ENCODE data around the gene GLS.

The GLS gene

DNA sequence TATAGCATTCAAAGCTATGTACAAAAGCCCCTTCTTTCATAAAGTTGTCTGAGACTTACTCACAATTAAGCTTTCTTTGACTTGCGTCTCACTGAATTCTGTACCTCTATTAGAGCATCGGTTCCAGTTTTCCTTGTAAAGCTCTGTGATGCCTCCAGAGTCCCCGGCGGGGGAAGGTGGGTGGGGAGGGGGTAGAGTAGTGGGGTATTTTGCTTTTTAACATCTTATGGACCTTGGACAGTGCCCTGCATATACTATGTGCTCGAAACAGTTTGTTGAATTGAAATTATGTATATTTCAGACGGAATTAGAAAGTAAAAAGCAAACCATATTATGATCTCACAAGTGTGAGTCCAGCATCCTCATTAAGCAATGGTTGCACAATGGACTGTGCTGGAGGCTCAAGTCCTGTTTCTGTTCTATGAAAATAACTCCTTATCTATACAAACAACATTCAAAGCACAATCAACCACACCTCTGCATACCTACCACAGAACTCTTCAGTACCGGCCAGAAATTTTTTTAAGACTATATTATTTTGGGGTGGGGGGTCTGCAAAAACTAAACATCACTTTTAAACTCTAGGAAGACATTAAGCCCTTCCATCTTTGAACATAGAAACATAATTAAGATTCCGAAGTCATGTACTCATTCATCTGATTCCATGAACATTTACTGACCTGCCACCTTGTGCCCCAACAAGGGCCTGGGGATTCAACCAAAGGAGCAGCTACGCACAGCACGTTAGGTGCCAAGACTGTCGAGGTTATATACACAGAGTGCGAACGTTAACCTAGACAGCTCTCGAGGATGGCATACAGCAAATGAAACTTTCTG lies 132.4 kb downstream of the GLS start:
- Histone ChIP-seq H3K9ac (ENCODE audit: low read length) (peak overlapping the region; percentile 99), H3K36me3 (ENCODE audit: control insufficient read depth in 1 of 2, insufficient read depth in 2 of 2, low read depth in 1 of 2, low read length in 2 of 2) (peaks cover 10 to 46% of the 10 kb centered on the region in 2 experiments), H2BK12ac (ENCODE audit: low read length in 2 of 2) (no peak overlapping the region), H3K79me1 (replicated peaks; ENCODE audit: low read length, poor library complexity, severe bottlenecking) (peaks cover 1% of the 10 kb centered on the region), H2BK120ac (ENCODE audit: low read depth, low read length) (no peak overlapping the region), H2BK5ac (ENCODE audit: low read depth, low read length, poor library complexity, severe bottlenecking) (no peak overlapping the region), H3K18ac (ENCODE audit: low read depth in 1 of 2, low read length in 2 of 2) (peak overlapping the region in 1 of 2 experiments; percentile 96), H2BK15ac (ENCODE audit: low read depth, poor library complexity, severe bottlenecking) (no peak overlapping the region), H3K4me2 (ENCODE audit: low read length, poor library complexity, severe bottlenecking) (peak overlapping the region; percentile 87), H3K4me1 (ENCODE audit: control insufficient read depth, insufficient read depth, low read depth, low read length) (peaks cover 17% of the 10 kb centered on the region), H3K23ac (ENCODE audit: low read length in 2 of 2) (no peak overlapping the region), H3K14ac (ENCODE audit: low read length in 2 of 2) (peak overlapping the region in 1 of 2 experiments; percentile 97), H3K4ac (ENCODE audit: low read depth in 1 of 2, low read length in 2 of 2) (peak overlapping the region; percentile 83 to 85), H4K8ac (ENCODE audit: low read length) (no peak overlapping the region), H2AK5ac (ENCODE audit: low read length, severe bottlenecking) (no peak overlapping the region), H3K9me3 (ENCODE audit: control insufficient read depth, low read length) (no peaks in the 10 kb centered on the region), H4K91ac (ENCODE audit: low read length) (no peak overlapping the region), H3K27me3 (ENCODE audit: control insufficient read depth in 1 of 2, insufficient read depth in 1 of 2, low read length in 2 of 2) (no peaks in the 10 kb centered on the region), H3K27ac (ENCODE audit: low read length, poor library complexity, severe bottlenecking) (peak overlapping the region; percentile 53), H3K4me3 (ENCODE audit: insufficient read depth in 1 of 2, low read depth in 1 of 2, low read length in 2 of 2) (peak overlapping the region; percentile 91 to 100), H2AFZ (ENCODE audit: low read depth, low read length) (no peak overlapping the region)
- DNase-seq: peak; percentile 63
- 53% methylated on average over 12 of the region's 14 CpGs for WGBS

DNA sequence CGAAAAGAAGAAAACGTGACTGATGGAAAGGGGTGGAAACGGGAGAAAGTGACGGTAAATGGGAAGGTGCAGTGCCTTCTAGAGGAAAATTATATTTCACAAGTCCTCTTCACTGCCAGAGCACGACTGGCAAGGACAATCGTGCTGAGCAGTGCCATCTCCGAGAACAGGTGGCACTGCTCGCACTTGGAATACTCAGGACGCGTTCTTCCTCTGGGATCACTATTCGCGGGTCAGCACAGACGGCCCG lies 133.0 kb downstream of the GLS start:
- no peaks in the 10 kb centered on the region for H3K9me3 ChIP-seq (ENCODE audit: control insufficient read depth, low read length)
- WGBS: under 1% methylated on average over 13 of the region's 14 CpGs
- peaks cover 17% of the 10 kb centered on the region for H3K4me1 ChIP-seq (ENCODE audit: control insufficient read depth, insufficient read depth, low read depth, low read length)

DNA sequence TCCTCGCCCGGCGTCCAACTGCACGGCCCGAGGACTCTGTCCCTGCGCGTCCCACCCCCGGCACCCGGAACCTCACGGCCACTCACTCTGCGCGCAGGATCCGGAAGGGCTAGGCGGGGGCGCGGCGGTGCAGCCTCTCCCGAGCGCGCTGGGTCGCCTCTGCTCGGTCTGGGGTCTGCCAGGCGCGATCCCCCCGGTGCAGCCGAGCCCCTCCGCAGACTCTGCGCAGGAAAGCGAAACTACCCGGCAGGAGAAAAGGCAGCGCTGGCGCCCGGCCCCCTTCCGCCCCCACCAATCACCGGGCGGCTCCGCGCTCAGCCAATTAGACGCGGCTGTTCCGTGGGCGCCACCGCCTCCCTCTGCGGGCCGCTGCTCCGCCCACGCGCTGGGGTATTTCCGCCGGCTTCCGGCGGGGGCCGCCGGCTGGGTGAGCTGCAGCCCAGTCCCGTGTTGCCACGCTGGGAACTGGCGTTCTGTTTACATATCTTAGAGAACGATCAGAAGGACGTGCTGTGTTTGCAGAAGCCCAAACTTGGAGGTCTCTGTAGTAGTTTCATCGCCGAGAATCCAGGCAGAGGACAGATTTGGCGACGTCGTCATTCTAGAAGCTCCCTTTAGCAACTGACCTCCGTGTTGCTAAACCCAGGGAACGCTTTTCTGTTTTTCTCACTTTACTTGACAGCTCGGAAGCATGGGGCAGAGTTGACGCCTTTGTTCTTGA lies 133.5 kb downstream of the GLS start, which contains the start of gene STAT1:
STAT1 (minus strand) TSS at position 240 of the 721 bp plus-strand sequence. CDS start 4,168 bp downstream, outside the sequence.
- Histone ChIP-seq H3K27me3 (ENCODE audit: control insufficient read depth in 1 of 2, insufficient read depth in 1 of 2, low read length in 2 of 2) (no peaks in the 10 kb centered on the region), H2AFZ (ENCODE audit: low read depth, low read length) (peak within 1 kb of the TSS; percentile 54), H3K4ac (ENCODE audit: low read depth in 1 of 2, low read length in 2 of 2) (peak within 1 kb of the TSS; percentile 83 to 88), H2BK120ac (ENCODE audit: low read depth, low read length) (peak within 1 kb of the TSS; percentile 54), H4K91ac (ENCODE audit: low read length) (peak within 1 kb of the TSS; percentile 94), H3K4me2 (ENCODE audit: low read length, poor library complexity, severe bottlenecking) (peak within 1 kb of the TSS; percentile 87), H3K9me3 (ENCODE audit: control insufficient read depth, low read length) (no peaks in the 10 kb centered on the region), H3K4me1 (ENCODE audit: control insufficient read depth, insufficient read depth, low read depth, low read length) (peaks cover 17% of the 10 kb centered on the region), H3K36me3 (ENCODE audit: control insufficient read depth in 1 of 2, insufficient read depth in 2 of 2, low read depth in 1 of 2, low read length in 2 of 2) (peaks cover 10 to 36% of the 10 kb centered on the region in 2 experiments), H2BK12ac (ENCODE audit: low read length in 2 of 2) (peak within 1 kb of the TSS; percentile 28 to 45), H3K79me1 (replicated peaks; ENCODE audit: low read length, poor library complexity, severe bottlenecking) (no peaks in the 10 kb centered on the region), H3K27ac (ENCODE audit: low read length, poor library complexity, severe bottlenecking) (peak within 1 kb of the TSS; percentile 88), H2AK5ac (ENCODE audit: low read length, severe bottlenecking) (peak within 1 kb of the TSS; percentile 93), H3K4me3 (ENCODE audit: insufficient read depth in 1 of 2, low read depth in 1 of 2, low read length in 2 of 2) (peak within 1 kb of the TSS; percentile 91 to 100), H2BK15ac (ENCODE audit: low read depth, poor library complexity, severe bottlenecking) (peak within 1 kb of the TSS; percentile 12), H3K18ac (ENCODE audit: low read depth in 1 of 2, low read length in 2 of 2) (peak within 1 kb of the TSS; percentile 82 to 96), H3K14ac (ENCODE audit: low read length in 2 of 2) (peak within 1 kb of the TSS in 1 of 2 experiments; percentile 97), H2BK5ac (ENCODE audit: low read depth, low read length, poor library complexity, severe bottlenecking) (peak within 1 kb of the TSS; percentile 80), H3K9ac (ENCODE audit: low read length) (peak within 1 kb of the TSS; percentile 99), H3K23ac (ENCODE audit: low read length in 2 of 2) (peak within 1 kb of the TSS in 1 of 2 experiments; percentile 46), H4K8ac (ENCODE audit: low read length) (peak within 1 kb of the TSS; percentile 55)
- DNase-seq: peak; percentile 95
- WGBS: 3% methylated on average over 58 of the region's 68 CpGs

More for the DNA sequence above, 133.0 kb downstream of the GLS start:
- DNase-seq: no peak
- Histone ChIP-seq H3K4ac (ENCODE audit: low read depth in 1 of 2, low read length in 2 of 2) (peak overlapping the region; percentile 83 to 85), H2BK120ac (ENCODE audit: low read depth, low read length) (peak overlapping the region; percentile 54), H4K91ac (ENCODE audit: low read length) (peak overlapping the region; percentile 94), H3K36me3 (ENCODE audit: control insufficient read depth in 1 of 2, insufficient read depth in 2 of 2, low read depth in 1 of 2, low read length in 2 of 2) (peaks cover 10 to 40% of the 10 kb centered on the region in 2 experiments), H3K79me1 (replicated peaks; ENCODE audit: low read length, poor library complexity, severe bottlenecking) (no peaks in the 10 kb centered on the region), H3K4me3 (ENCODE audit: insufficient read depth in 1 of 2, low read depth in 1 of 2, low read length in 2 of 2) (peak overlapping the region; percentile 91 to 100), H2BK15ac (ENCODE audit: low read depth, poor library complexity, severe bottlenecking) (peak overlapping the region; percentile 12), H3K18ac (ENCODE audit: low read depth in 1 of 2, low read length in 2 of 2) (peak overlapping the region; percentile 82 to 96), H2BK12ac (ENCODE audit: low read length in 2 of 2) (peak overlapping the region in 1 of 2 experiments; percentile 38), H2BK5ac (ENCODE audit: low read depth, low read length, poor library complexity, severe bottlenecking) (peak overlapping the region; percentile 80), H3K27me3 (ENCODE audit: control insufficient read depth in 1 of 2, insufficient read depth in 1 of 2, low read length in 2 of 2) (no peaks in the 10 kb centered on the region), H4K8ac (ENCODE audit: low read length) (peak overlapping the region; percentile 55), H3K27ac (ENCODE audit: low read length, poor library complexity, severe bottlenecking) (peak overlapping the region; percentile 53), H3K9ac (ENCODE audit: low read length) (peak overlapping the region; percentile 99), H2AK5ac (ENCODE audit: low read length, severe bottlenecking) (no peak overlapping the region), H2AFZ (ENCODE audit: low read depth, low read length) (peak overlapping the region; percentile 54), H3K14ac (ENCODE audit: low read length in 2 of 2) (peak overlapping the region in 1 of 2 experiments; percentile 97), H3K4me2 (ENCODE audit: low read length, poor library complexity, severe bottlenecking) (peak overlapping the region; percentile 87), H3K23ac (ENCODE audit: low read length in 2 of 2) (peak overlapping the region in 1 of 2 experiments; percentile 46)

DNA sequence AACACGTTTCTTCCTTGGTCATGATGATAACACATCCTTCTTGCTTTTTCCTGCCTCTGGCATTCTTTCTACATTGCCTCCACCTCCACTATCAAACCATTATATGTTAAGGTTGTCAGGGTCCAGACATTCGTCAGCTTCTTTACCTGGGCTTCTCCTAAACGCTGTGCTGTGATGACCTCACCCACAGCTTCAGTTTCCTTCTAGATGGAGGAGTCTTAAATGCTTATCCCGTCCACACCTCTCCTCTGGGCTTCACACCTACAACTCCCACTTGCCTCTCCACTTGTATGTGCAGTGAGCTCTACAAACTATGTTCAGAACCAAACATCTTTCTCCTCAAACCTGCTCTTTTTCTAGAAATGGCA lies 134.0 kb downstream of the GLS start:
- Histone ChIP-seq H4K8ac (ENCODE audit: low read length) (peak overlapping the region; percentile 47), H3K4me3 (ENCODE audit: insufficient read depth in 1 of 2, low read depth in 1 of 2, low read length in 2 of 2) (peak overlapping the region in 1 of 2 experiments; percentile 100), H4K91ac (ENCODE audit: low read length) (peak overlapping the region; percentile 90), H3K79me1 (replicated peaks; ENCODE audit: low read length, poor library complexity, severe bottlenecking) (no peaks in the 10 kb centered on the region), H3K9me3 (ENCODE audit: control insufficient read depth, low read length) (no peaks in the 10 kb centered on the region), H2BK12ac (ENCODE audit: low read length in 2 of 2) (peak overlapping the region; percentile 28 to 45), H3K4me2 (ENCODE audit: low read length, poor library complexity, severe bottlenecking) (no peak overlapping the region), H2BK120ac (ENCODE audit: low read depth, low read length) (peak overlapping the region; percentile 50), H3K4ac (ENCODE audit: low read depth in 1 of 2, low read length in 2 of 2) (peak overlapping the region; percentile 75 to 88), H2AFZ (ENCODE audit: low read depth, low read length) (no peak overlapping the region), H3K18ac (ENCODE audit: low read depth in 1 of 2, low read length in 2 of 2) (peak overlapping the region; percentile 67 to 82), H2BK5ac (ENCODE audit: low read depth, low read length, poor library complexity, severe bottlenecking) (no peak overlapping the region), H3K14ac (ENCODE audit: low read length in 2 of 2) (no peak overlapping the region), H3K27ac (ENCODE audit: low read length, poor library complexity, severe bottlenecking) (peak overlapping the region; percentile 88), H3K36me3 (ENCODE audit: control insufficient read depth in 1 of 2, insufficient read depth in 2 of 2, low read depth in 1 of 2, low read length in 2 of 2) (peaks cover 10 to 30% of the 10 kb centered on the region in 2 experiments), H3K4me1 (ENCODE audit: control insufficient read depth, insufficient read depth, low read depth, low read length) (peaks cover 17% of the 10 kb centered on the region), H3K9ac (ENCODE audit: low read length) (peak overlapping the region; percentile 99), H3K23ac (ENCODE audit: low read length in 2 of 2) (no peak overlapping the region), H2AK5ac (ENCODE audit: low read length, severe bottlenecking) (peak overlapping the region; percentile 93), H2BK15ac (ENCODE audit: low read depth, poor library complexity, severe bottlenecking) (no peak overlapping the region), H3K27me3 (ENCODE audit: control insufficient read depth in 1 of 2, insufficient read depth in 1 of 2, low read length in 2 of 2) (no peaks in the 10 kb centered on the region)
- no peak for DNase-seq
- WGBS: 65% methylated on average over 4 of the region's 4 CpGs

All from mesenchymal stem cell (in vitro differentiated cells and primary cell).